GM19239 (cell line): ENCODE measurements around the gene HHAT.
A peak's percentile ranks its signal among the peaks of the same experiment; 100 is the strongest.
"Not testable (repeated sequence)": the region's sequence is repeated elsewhere in the genome, so short reads cannot be mapped to it uniquely, and the experiment has no call there.

ENCODE experiments used
- DNase-seq: peaks from one replicate; pipeline ENCODE4 v3.0.0; 2011; ENCODE audit warnings: low spot score; ENCODE audit not compliant: insufficient read length
- FAIRE-seq: peaks from 2 replicates; lab custom pipeline; 2011; peaks lifted over from hg19 to GRCh38; lab: Jason Lieb, UNC

HHAT gene

GRCh38 chr1:210381934-210382333, 53.2 kb downstream of the HHAT start:
- FAIRE-seq (no peak), DNase-seq (no peak)

DNA sequence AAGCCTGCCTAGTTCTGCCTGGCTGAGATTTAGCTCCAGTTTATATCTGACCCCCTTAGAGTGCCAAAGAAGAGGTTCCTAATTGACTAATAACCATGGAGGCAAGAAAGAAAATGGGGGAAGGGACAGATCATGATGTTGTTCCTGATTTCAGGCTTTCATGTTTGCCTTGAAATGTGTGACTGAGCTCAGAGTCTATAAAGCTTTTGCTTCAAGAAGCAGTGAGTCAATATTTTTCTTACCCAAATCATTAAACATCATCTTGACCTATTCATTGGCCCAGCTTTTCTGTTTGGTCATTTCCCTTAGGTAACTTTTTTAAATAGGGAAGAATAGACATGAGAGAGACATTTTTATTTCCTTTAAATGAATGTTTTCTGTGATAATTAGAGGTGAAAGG, 55.9 kb downstream of the HHAT start:
- no peak for FAIRE-seq
- no peak for DNase-seq

- no peak for DNase-seq
These were observed 56.5 kb downstream of the HHAT start for GRCh38 chr1:210385228-210385627.

GRCh38 chr1:210394281-210394821, 65.6 kb downstream of the HHAT start:
- DNase-seq (no peak), FAIRE-seq (no peak)

More at GRCh38 chr1:210385228-210385627, 56.5 kb downstream of the HHAT start:
- FAIRE-seq, result no peak

DNA sequence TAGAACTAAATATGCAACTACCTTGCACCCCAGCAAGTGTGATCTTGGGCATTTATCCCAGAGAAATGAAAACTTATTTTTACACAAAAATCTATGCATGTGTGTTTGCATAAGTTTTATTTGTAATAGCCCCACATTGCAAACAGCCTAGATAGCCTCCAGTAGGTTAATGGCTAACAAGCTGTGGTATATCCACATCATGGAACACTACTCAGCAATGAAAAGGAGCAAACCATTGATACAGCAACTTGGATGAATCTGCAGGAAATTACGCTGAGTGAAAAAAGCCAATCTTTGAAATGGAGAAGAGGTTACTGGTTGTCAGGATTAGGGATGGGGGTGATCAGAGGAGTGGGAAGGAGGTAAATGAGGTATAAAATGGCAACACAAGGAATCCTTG, 67.8 kb downstream of the HHAT start:
- DNase-seq (no peak), FAIRE-seq (no peak)

GRCh38 chr1:210397252-210397651, 68.5 kb downstream of the HHAT start:
- FAIRE-seq (no peak), DNase-seq (no peak)

DNA sequence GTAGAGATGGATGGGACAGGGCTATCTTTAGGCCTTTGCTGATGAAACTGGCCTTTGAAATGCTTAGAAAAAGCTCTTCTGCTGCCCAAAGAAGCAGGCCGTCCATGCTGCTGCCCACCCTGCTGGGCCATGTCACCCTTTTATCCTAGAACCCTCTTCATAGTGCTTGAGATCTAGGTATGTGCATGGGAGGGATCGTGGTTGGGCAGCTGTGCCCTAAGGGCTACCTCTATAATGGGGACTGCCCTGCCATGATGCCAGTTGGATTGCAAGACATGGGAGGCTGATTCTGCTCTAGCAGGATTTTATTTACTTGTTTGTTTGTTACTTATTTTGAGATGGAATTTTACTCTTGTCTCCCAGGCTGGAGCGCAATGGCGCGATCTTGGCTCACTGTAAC, 69.0 kb downstream of the HHAT start:
- FAIRE-seq, result no peak

GRCh38 chr1:210398466-210398865, 69.8 kb downstream of the HHAT start:
- FAIRE-seq, result no peak
- no peak for DNase-seq

More for the DNA sequence above, 69.0 kb downstream of the HHAT start:
- no peak for DNase-seq

GRCh38 chr1:210400043-210400840, 71.5 kb downstream of the HHAT start:
- FAIRE-seq (peak; percentile 8), DNase-seq (peak; percentile 36)

DNA sequence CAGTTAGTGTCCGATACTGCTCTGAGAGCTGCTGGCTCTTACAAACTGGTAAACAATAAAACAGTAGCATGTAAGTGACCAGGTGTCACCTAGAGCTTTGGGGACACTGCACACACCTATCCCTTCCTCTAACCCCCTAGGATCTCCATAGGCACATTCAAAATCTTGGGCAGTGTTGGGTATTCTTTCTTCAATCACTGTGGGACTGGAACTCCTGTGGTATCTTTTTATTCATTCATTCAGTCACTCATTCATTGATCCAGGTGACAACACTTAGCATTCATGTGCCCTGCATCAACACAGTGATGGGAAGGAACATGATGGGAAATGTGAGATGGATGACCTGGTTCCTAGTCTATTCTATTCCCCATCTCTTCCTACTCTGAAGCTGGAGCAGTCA, 73.9 kb downstream of the HHAT start:
- FAIRE-seq, result no peak
- no peak for DNase-seq

DNA sequence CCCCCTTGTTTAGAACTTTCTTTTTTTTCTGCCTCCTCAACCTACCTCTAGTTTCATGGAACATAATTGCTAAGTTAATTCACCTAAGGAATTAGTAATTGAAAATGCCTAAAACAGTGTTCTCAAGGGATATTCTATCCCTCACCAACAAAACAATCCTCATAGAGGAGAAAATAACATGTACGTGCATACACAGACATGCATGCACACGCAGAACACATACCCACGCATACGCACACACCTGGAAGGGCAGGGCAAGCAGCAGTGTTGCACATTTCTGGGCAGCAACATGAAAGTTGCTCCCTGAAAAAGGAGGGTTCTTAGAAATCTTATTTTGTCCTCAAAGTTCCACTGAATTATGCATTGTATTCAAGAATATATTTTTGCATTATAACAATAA, 76.6 kb downstream of the HHAT start:
- FAIRE-seq, result no peak
- no peak for DNase-seq

GRCh38 chr1:210406341-210406740, 77.6 kb downstream of the HHAT start:
- FAIRE-seq, DNase-seq: not testable (repeated sequence)

DNA sequence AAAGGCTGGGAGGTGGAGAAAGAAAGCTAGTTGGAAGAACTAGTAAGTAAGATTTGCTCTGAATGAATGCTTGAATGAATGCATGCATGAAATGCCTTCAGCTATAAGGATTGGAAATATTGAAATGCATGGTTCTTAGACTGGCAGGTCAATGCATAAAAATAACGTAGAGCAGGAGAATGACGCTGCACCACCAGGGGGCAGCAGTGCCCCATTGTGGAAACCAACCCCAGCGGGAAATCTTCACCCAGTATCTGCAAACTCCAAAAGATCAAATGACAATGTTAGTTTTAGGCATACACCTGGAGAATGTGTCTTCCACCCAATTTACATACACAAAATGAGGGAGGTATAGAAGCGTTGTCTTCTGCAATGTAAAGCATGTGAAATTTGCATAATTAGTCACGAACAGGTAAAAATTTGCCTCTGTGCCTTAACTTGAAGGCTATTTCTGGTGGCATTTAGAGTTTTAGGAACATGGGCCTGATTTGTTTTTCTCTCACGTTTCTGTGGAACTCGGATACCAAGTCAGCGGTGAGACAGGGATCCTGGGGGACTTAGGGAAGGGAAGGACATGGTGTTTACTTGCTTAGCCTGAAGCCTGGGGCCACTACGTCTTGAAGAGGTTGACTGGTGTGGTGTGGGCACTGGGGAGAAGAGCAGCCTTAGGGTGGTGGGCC, 78.6 kb downstream of the HHAT start:
- FAIRE-seq, result peak; percentile 90
- peak; percentile 35 for DNase-seq

DNA sequence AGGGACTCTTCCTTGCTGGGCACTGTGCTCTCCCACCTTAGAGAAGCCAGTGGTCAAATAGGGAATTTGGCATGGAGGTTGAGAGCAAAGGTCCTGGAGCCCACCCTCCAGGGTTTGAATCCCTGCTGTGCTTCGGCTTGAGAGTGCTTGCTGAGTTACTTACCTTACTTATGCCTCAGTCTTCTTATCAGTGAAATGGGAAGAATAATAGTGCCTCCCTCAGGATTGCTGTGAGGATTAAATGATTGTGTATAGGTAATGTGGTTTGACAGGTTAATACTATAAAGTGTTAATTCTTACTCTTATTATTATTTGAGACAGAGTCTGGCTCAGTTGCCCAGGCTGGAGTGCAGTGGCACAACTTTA, 79.2 kb downstream of the HHAT start:
- FAIRE-seq (no peak), DNase-seq (no peak)

DNA sequence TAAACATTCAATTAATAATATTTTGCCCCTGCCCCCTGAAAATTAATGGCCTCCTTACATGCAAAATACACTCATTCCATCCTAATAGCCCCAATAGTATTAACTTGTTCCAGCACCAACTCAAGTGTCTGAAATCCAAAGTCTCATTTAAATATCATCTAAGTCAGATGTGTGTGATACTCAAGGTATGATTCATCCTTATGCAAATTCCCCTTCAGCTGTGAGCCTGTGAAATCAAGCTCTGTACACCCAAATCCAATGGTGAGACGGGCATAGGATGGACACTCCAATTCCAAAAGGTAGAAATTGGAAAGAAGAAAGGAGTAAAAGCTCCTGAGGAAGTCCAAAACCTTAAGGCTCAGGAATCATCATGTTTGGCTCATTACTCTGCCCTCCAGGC, 83.5 kb downstream of the HHAT start:
- FAIRE-seq (no peak), DNase-seq (no peak)

DNA sequence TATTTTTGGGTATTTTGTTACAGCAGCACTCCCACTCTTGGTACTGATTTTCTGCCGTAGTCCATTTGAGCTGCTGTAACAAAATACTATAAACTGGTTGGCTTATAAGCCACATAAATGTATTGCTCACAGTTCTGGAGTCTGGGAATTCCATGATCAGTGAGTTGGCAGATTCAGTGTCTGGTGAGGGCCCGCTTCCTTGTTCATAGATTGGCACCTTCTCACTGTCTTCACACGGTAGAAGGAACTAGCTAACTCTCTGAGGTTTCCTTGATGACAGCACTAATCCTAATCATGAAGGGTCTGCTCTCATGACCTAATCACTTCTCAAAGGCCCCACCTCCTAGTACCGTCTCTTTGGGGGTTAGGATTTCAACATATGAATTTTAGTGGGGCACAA, 85.2 kb downstream of the HHAT start:
- no peak for FAIRE-seq

DNA sequence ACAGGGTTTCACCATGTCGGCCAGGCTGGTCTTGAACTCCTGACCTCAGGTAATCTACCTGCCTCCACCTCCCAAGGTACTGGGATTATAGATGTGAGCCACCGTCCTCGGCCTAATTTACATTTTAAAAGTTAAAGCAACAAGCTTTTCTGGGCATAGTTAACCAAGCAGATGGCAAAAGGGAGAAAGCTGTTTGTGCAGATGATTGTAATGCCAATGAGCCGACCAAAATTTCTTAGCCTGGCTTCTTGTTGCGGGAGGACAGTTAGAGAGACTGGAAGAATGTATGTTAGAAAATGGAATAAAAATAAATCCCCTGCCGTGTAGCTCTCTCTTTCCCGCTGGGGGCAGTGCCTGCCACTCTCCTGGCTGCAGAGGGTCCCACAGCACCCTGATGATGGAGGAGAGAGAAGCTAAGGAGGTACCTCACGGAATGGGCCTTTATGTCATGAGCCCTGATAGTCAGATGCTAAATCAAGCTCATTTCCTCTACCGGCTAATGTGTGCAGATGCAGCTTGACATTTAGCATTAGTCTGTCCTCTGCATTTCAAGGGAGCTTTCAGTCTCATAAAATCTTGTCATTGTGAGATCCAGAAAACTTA, 87.2 kb downstream of the HHAT start:
- DNase-seq (no peak), FAIRE-seq (no peak)

More for the DNA sequence above, 85.2 kb downstream of the HHAT start:
- DNase-seq, result no peak

DNA sequence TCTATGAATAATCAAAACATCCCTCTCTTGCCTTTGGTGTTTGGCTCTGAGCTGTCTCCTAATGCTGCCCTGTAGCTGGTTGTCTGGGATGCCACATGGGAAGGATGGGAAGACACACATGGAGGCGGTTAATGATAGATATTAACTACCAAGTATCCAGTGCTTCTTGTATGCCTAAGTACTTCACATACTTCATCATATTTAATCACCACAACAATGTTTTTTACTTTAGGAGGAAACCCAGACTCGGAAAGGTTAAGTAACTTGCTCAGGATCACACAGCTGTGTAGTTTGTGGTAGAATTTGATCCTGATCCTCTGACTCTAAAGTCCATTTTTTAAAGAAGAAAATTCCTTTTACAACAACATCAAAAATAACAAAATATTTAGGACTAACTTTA, 88.0 kb downstream of the HHAT start:
- no peak for DNase-seq
- FAIRE-seq, result peak; percentile 8

- no peak for FAIRE-seq
- DNase-seq, result no peak
These were observed 89.2 kb downstream of the HHAT start for GRCh38 chr1:210417881-210418280.

DNA sequence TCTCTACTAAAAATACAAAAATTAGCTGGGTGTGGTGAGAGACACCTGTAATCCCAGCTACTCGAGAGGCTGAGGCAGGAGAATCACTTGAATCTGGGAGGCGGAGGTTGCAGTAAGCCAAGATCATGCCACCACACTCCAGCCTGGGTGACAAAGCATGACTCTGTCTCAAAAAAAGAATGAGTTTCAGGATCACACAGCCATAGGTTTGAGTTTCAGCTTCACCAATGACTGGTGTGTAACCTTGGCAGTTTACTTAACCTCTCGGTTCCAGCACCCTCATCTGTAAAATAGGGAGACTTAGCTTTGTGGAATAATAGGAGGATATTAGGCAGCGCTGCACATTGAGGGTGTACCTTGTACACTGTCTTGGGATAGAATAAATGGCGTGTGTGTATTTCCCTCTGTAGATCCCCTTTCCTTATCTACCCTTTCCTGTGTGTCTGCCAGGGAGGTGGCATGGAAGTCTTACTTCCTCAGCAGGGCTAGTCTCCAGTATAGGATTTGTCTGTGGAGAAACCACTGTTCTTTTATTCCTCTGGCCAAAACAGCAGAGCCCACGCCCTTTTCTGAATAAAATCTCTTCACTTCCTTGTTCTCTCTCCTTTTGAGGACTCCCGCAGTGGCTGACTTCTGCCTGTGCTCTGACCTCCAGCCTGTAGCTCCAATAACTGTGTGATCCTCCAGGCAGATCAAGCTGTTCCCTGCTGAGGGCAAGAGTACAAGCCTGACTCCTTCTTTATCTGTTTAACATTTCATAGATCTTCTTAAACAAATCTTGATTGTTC, 90.4 kb downstream of the HHAT start:
- no peak for FAIRE-seq
- DNase-seq, result no peak
